Vagina (tissue), 2 donors: ENCODE data around the gene SLC6A7.

Experiments used
- POLR2A ChIP-seq, 2 donors: fragments of 450-650 bp; IDR thresholded peaks; one replicate each; pipeline ENCODE4 v1.6.1; 2017; ENCODE audit warnings: antibody characterized with exemption in 2 of 2, mild to moderate bottlenecking in 2 of 2, moderate library complexity in 2 of 2
- POLR2AphosphoS5 ChIP-seq, 2 donors: sonication (generic); formaldehyde crosslinking; IDR thresholded peaks; one replicate each; pipeline ENCODE4 v1.9.0; 2017; ENCODE audit warnings: antibody characterized with exemption in 2 of 2, mild to moderate bottlenecking in 2 of 2, low read depth in 1 of 2; ENCODE audit not compliant: insufficient read depth in 1 of 2
- TF ChIP-seq, protein P1 (sequence below), 3 experiments: fragments of 450-650 bp in 2 of 3; fragments of 200-600 bp in 1 of 3; sonication (generic) in 1 of 3; IDR thresholded peaks; one replicate each; pipeline ENCODE4 v1.5.1; 2017 to 2019; ENCODE audit warnings: antibody characterized with exemption in 3 of 3, mild to moderate bottlenecking in 2 of 3, moderate library complexity in 2 of 3

DNA sequence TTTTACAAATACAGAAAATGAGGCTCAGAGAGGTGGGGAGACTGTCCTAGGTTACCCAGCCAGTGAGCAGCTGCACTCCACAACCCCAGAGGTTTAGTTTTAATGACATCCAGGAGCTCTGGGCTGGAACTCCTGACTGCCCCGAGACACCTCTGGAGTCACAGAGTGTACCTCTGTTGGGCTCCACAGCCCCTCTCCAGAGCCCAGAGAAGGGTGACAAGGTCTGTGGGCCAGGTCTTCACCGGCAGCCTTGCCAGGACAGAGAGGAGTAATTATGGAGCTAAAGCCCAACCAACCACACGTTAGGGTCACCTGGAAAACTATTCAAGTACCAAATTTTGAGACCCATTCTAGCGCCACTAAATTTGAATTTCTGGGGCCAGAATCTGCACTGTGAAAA lies 12.1 kb upstream of the SLC6A7 start:
- TF ChIP-seq, protein P1, sequence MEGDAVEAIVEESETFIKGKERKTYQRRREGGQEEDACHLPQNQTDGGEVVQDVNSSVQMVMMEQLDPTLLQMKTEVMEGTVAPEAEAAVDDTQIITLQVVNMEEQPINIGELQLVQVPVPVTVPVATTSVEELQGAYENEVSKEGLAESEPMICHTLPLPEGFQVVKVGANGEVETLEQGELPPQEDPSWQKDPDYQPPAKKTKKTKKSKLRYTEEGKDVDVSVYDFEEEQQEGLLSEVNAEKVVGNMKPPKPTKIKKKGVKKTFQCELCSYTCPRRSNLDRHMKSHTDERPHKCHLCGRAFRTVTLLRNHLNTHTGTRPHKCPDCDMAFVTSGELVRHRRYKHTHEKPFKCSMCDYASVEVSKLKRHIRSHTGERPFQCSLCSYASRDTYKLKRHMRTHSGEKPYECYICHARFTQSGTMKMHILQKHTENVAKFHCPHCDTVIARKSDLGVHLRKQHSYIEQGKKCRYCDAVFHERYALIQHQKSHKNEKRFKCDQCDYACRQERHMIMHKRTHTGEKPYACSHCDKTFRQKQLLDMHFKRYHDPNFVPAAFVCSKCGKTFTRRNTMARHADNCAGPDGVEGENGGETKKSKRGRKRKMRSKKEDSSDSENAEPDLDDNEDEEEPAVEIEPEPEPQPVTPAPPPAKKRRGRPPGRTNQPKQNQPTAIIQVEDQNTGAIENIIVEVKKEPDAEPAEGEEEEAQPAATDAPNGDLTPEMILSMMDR (IDR thresholded peaks at IDR 0.05): no peak
- TF ChIP-seq POLR2A (IDR thresholded peaks at IDR 0.05) (no peak), POLR2AphosphoS5 (IDR thresholded peaks at IDR 0.05; ENCODE audit: insufficient read depth in 1 of 2, low read depth in 1 of 2) (no peak)
